OCI-LY7 (cell line): ENCODE data around the gene HMCES. TPM values are rescaled to one million over a fixed set of nuclear protein-coding genes. Genes with fewer than 3 reads are reported as not detected.
"Not testable (repeated sequence)": the region's sequence is repeated elsewhere in the genome, so short reads cannot be mapped to it uniquely, and the experiment has no call there.

Experiments used
- BruUV-seq: library from RNA; stranded (reverse); fragments of 400-500 nt; replicated peaks from 2 replicates; lab custom pipeline; 2021; lab: Mats Ljungman, UMichigan
- CTCF ChIA-PET: fragments of 300-600 bp; sonication (Branson Sonifier 250); formaldehyde crosslinking; loops from one replicate; lab custom pipeline; 2022; ENCODE audit warnings: antibody characterized with exemption; ENCODE audit not compliant: unreplicated experiment; lab: Charles Lee
- POLR2A ChIA-PET: fragments of 300-600 bp; sonication (Branson Sonifier 250); formaldehyde crosslinking; loops from one replicate; lab custom pipeline; 2022; ENCODE audit warnings: antibody characterized with exemption; lab: Charles Lee
- DNase-seq: peaks from one replicate; pipeline ENCODE4 v3.0.0-alpha.2; 2015; ENCODE audit warnings: low spot score
- H2AFZ ChIP-seq: fragments of 200-600 bp; sonication (generic), shearing (Covaris generic); 2 replicates; pipeline ENCODE4 v1.6.1; 2014; ENCODE audit warnings: mild to moderate bottlenecking, antibody characterized with exemption, low read length, moderate library complexity
- H3K27ac ChIP-seq: fragments of 200-600 bp; sonication (generic); 2 replicates; pipeline ENCODE4 v1.5.1; 2014; ENCODE audit warnings: mixed run types, low read depth, mild to moderate bottlenecking, moderate library complexity, low read length, inconsistent platforms; ENCODE audit not compliant: poor library complexity, severe bottlenecking
- H3K36me3 ChIP-seq: fragments of 200-600 bp; sonication (generic); 2 replicates; pipeline ENCODE4 v1.6.1; 2014; ENCODE audit warnings: mild to moderate bottlenecking, antibody characterized with exemption, low read length, moderate library complexity, mixed read lengths; ENCODE audit not compliant: insufficient read depth
- H3K4me1 ChIP-seq: fragments of 200-600 bp; sonication (generic); 2 replicates; pipeline ENCODE4 v1.5.1; 2014; ENCODE audit warnings: mild to moderate bottlenecking, low read length; ENCODE audit not compliant: insufficient read depth, poor library complexity, severe bottlenecking
- H3K4me2 ChIP-seq: fragments of 200-600 bp; sonication (generic); 2 replicates; pipeline ENCODE4 v1.6.1; 2014; ENCODE audit warnings: mild to moderate bottlenecking, low read length
- H3K4me3 ChIP-seq: fragments of 200-600 bp; sonication (generic); 2 replicates; pipeline ENCODE4 v1.5.1; 2014; ENCODE audit warnings: mild to moderate bottlenecking, low read depth, low read length; ENCODE audit not compliant: poor library complexity, severe bottlenecking
- H3K79me2 ChIP-seq: fragments of 200-600 bp; sonication (generic); 2 replicates; pipeline ENCODE4 v1.6.1; 2016; ENCODE audit warnings: low read depth, mild to moderate bottlenecking, low read length, moderate library complexity, mixed read lengths; ENCODE audit not compliant: insufficient read depth
- H3K9me2 ChIP-seq: fragments of 200-600 bp; sonication (generic); 2 replicates; pipeline ENCODE4 v1.6.1; 2016; ENCODE audit warnings: mild to moderate bottlenecking, low read length, mixed read lengths; ENCODE audit not compliant: insufficient read depth
- H3K9me3 ChIP-seq: fragments of 200-600 bp; sonication (generic); 2 replicates; pipeline ENCODE4 v1.6.1; 2014; ENCODE audit warnings: mild to moderate bottlenecking, mixed run types, low read length, mixed read lengths
- H4K20me1 ChIP-seq: fragments of 200-600 bp; sonication (generic); 2 replicates; pipeline ENCODE4 v1.6.1; 2014; ENCODE audit warnings: mild to moderate bottlenecking, antibody characterized with exemption, low read length, moderate library complexity, mixed read lengths; ENCODE audit not compliant: insufficient read depth
- EZH2phosphoT487 ChIP-seq: fragments of 200-600 bp; sonication (generic); IDR thresholded peaks from 2 replicates; pipeline ENCODE4 v1.6.1; 2018; ENCODE audit warnings: low read depth, borderline replicate concordance, mild to moderate bottlenecking, mixed run types, antibody characterized with exemption, low read length, moderate library complexity, mixed read lengths
- intact Hi-C: fragments of 100-400 bp; cut with micrococcal nuclease; formaldehyde crosslinking; loops from one replicate; pipeline ENCODE4 v1.10.0; 2022; ENCODE audit not compliant: unreplicated experiment
- total RNA-seq, 2 experiments: library from RNA; depleted of rRNA in 1 of 2; stranded (reverse); fragments of >200 nt in 1 of 2; shearing (Covaris generic) in 1 of 2; gene quantifications; 2 replicates each; pipeline ENCODE4 v1.2.3, GENCODE V29; 2014 to 2022
- TF ChIP-seq, protein P1 (sequence below): fragments of 200-600 bp; sonication (generic); conservative IDR thresholded peaks from 2 replicates; pipeline ENCODE4 v1.5.1; 2014; ENCODE audit warnings: mild to moderate bottlenecking, antibody characterized with exemption, low read length, moderate library complexity, mixed read lengths

HMCES gene
- total RNA-seq, 2 experiments from 2014 or later = 90.6 to 287 TPM

DNA sequence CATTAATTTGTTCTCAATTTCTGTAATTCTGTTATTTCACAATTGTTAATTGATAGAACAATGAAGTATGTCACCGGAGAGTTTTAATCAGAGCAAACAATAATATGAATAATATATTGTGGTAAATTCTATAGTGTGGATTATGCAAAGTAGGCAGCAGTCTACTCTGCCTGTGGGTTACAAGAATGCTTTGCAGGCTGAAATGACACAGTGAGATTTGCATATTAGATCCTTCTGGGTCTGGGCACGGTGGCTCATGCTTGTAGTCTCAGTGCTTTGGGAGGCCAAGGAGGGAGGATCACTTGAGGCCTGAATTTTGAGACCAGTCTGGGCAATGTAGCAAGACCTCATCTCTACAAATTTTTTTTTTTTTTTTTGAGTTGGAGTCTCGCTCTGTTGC is 16.8 kb upstream of the HMCES start:
- no peaks in the 10 kb centered on the region for H3K9me2 ChIP-seq
- H3K9me3 ChIP-seq = no peaks in the 10 kb centered on the region
- no peak overlapping the region for H3K4me2 ChIP-seq
- no TSS peak for BruUV-seq
- intact Hi-C loops = no loop called here
- no peaks in the 10 kb centered on the region for H4K20me1 ChIP-seq
- TF ChIP-seq EZH2phosphoT487 = no peak
- TF ChIP-seq, protein P1, sequence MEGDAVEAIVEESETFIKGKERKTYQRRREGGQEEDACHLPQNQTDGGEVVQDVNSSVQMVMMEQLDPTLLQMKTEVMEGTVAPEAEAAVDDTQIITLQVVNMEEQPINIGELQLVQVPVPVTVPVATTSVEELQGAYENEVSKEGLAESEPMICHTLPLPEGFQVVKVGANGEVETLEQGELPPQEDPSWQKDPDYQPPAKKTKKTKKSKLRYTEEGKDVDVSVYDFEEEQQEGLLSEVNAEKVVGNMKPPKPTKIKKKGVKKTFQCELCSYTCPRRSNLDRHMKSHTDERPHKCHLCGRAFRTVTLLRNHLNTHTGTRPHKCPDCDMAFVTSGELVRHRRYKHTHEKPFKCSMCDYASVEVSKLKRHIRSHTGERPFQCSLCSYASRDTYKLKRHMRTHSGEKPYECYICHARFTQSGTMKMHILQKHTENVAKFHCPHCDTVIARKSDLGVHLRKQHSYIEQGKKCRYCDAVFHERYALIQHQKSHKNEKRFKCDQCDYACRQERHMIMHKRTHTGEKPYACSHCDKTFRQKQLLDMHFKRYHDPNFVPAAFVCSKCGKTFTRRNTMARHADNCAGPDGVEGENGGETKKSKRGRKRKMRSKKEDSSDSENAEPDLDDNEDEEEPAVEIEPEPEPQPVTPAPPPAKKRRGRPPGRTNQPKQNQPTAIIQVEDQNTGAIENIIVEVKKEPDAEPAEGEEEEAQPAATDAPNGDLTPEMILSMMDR = no peak
- ChIA-PET POLR2A (interaction anchor here (0.9 to 1.4 kb wide), 3 partner anchors 10 to 22 kb away, joined by 3 to 5 read pairs (median 3); no protein-coding TSS in a partner anchor), CTCF (interaction anchor here (0.6 kb wide), 1 partner anchor 15 kb away, joined by 4 read pairs; no protein-coding TSS in a partner anchor)
- no peak overlapping the region for H3K27ac ChIP-seq
- H3K4me3 ChIP-seq = no peak overlapping the region
- no peaks in the 10 kb centered on the region for H3K79me2 ChIP-seq
- no peak for DNase-seq
- H2AFZ ChIP-seq = no peak overlapping the region
- no peaks in the 10 kb centered on the region for H3K4me1 ChIP-seq
- H3K36me3 ChIP-seq = peaks cover 94% of the 10 kb centered on the region

DNA sequence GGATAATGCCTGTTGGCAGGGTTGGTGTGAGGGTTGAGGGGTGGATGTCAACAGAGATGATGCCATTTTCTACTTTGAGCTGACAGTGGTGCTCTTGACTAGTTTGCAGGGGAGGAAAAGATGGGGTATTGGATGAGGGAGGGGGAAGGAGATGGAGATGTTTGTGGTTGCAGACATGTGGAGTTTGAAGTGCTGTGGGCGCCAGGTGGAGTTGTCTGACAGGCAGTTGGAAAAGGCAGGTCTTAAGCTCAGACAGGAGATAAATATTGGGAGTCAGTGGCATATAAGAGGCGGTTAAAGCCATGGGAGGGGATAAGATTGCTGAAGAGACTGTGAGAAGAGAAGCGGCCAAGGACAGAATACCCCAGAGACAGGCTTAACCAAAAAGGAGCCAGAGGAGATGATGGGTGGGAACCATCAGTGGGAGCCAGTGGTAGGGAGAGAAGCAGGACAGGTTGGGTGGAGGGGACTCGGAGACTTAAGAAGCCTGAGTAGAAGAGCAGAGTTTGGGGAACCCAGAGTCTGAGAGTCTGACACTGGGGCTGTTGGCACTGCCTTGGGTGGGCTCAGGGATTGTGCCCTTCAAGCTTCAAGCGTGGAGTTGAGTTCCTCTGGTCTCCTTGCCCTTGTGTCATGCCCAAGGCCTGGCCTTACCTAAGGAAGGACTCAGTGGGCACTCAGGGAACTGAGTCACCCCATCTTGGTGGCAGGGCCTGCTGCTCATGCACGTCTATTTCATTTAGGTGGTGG is 15.3 kb upstream of the HMCES start:
- intact Hi-C loops = no loop called here

DNA sequence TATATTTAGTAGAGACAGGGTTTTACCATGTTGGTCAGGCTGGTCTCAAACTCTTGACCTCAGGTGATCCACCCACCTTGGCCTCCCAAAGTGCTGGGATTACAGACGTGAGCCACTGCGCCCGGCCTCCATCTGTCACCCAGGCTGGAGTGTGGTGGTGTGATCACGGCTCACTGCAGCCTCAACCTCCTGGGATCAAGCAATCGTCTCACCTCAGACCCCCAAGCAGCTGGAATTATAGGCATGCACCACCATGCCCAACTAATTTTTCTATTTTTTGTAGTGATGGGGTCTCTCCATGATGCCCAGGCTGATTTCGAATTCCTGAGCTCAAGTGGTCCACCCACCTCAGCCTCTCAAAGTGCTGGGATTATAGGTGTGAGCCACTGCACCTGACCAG is 13.7 kb upstream of the HMCES start:
- H3K4me3 ChIP-seq, DNase-seq, H3K9me2 ChIP-seq, H3K9me3 ChIP-seq, H3K4me1 ChIP-seq, intact Hi-C loops, H2AFZ ChIP-seq, BruUV-seq, H3K79me2 ChIP-seq, H4K20me1 ChIP-seq, H3K27ac ChIP-seq, H3K4me2 ChIP-seq: not testable (repeated sequence)
- peaks cover 96% of the 10 kb centered on the region for H3K36me3 ChIP-seq
- ChIA-PET POLR2A (interaction anchor here (0.7 to 1.1 kb wide), 2 partner anchors 10 to 18 kb away, joined by 3 to 4 read pairs; no protein-coding TSS in a partner anchor), CTCF (interaction anchor here (0.5 kb wide), 1 partner anchor 79 kb away, joined by 3 read pairs; no protein-coding TSS in a partner anchor)

More for the DNA sequence above, 15.3 kb upstream of the HMCES start:
- Histone ChIP-seq H3K27ac (no peak overlapping the region), H3K9me2 (no peaks in the 10 kb centered on the region), H3K79me2 (no peaks in the 10 kb centered on the region), H2AFZ (no peak overlapping the region), H4K20me1 (no peaks in the 10 kb centered on the region), H3K4me2 (no peak overlapping the region), H3K36me3 (peaks cover 94% of the 10 kb centered on the region), H3K9me3 (no peaks in the 10 kb centered on the region), H3K4me1 (no peaks in the 10 kb centered on the region), H3K4me3 (no peak overlapping the region)
- no TSS peak for BruUV-seq
- DNase-seq = no peak
- TF ChIP-seq, protein P1 = no peak
- TF ChIP-seq EZH2phosphoT487 = no peak
- POLR2A ChIA-PET = interaction anchor here (0.5 kb wide), 1 partner anchor 12 kb away, joined by 3 read pairs; no protein-coding TSS in a partner anchor
- CTCF ChIA-PET = no interaction called here
